Tracheal epithelial cell (primary cell): ENCODE results near the gene SMARCAL1. TPM values are rescaled to one million over a fixed set of nuclear protein-coding genes. Genes with fewer than 3 reads are reported as not detected.

Experiments used
- total RNA-seq: library from RNA; depleted of rRNA; stranded (reverse); fragments of >200 nt; gene quantifications from 2 replicates; pipeline ENCODE4 v1.2.1, GENCODE V29; 2014

Gene SMARCAL1
- total RNA-seq, result 8.4 and 10.9 TPM in 2 replicates

DNA sequence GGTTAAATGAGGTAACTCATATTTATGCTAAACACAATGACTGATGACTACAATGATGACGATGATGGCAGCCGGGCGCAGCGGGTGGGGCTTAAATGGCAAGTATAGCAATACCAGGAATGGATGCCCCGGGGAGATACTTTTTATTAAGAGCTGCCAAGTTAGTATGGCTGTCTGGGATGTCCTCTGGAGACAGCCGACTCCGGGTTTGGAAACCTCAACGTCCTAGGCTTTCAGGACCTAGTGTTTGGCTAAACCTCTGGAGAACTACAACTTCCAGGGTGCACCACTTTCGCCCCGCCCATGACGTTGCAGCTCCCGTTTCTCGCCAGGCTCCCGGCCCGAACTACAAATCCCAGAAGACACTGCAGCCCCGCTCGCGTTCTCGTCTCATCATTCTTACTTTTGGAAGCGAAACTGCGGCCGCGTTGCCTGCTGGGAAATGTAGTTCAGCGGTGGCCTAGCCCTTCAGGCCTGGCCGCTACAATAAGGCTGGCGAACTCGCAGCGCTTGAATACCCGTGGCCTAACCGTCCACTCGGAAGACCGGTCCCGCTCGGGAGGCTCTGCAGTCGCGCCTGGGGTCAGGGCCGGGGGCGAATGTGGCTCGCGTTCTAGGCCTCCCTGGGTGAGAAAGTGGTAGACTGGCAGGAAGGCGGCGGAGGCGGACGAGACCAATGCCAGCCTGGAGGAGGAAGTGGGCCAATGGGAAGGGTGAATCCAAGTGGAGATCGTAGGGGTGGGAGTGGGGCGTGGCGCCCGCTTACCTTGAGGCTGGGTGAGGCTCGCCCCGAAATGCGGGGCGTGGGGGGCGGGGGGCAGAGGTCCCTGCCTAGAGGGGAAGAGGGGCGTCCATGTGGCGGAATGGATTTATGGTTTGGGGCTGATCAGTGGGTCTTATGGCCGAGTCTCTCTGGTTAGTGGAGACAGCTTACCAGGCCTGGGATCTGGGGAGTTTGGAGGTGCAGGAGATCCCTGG lies at the start of gene SMARCAL1:
SMARCAL1 (plus strand) TSS at position 463 of the 978 bp plus-strand sequence. CDS start 2,221 bp downstream, outside the sequence.

DNA sequence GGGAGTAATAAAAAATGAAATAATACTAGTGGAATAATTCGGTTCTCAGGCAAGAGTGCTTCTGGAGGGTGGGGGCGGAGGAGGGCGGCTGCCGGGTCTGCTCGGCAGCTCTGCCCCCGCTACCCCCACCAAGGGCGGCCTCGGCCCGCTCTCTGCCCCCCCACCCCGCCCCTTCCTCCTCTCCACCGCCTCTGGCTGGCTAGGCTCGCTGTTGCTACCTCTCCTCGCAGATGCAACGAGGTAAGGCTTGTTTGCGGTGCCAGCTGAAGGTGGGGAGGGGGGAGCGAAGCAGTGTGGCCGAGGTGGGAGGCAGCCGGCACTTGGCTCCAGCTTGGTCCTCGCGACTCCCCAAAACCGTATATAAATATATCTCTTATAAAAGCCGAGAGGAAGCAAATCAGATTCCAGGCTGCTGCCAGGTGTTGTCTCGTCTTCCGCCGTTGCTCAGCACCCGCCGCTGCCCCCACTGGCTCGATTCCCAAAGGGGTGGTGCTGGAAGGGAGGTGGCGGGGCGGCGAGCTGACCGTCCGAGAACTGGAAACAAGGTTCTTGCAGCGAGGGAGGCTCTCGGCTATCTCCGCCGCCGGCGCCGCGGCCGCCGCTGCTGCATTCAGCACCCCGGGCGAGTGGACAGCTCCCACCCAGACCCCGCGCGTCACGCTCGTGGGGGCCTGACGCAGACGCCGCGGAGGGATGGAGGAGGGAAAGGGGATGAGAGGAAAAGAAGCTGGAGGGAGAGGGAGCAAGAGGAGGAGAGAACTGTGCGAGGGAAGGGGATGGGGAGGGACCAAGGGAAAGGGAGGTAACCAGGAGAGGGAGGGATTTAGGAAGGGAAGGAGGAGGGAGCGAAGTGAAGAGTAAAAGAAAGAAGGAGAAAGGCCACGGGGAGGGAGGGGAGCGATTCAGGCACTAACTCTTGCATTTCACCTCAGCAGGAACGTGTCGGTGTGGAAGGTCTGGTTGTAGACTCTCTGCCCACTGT lies 40.3 kb upstream of the SMARCAL1 start, which contains the start of gene MARCHF4:
MARCHF4 (minus strand) TSS at position 763 of the 982 bp plus-strand sequence. CDS start 2,223 bp downstream, outside the sequence.

DNA sequence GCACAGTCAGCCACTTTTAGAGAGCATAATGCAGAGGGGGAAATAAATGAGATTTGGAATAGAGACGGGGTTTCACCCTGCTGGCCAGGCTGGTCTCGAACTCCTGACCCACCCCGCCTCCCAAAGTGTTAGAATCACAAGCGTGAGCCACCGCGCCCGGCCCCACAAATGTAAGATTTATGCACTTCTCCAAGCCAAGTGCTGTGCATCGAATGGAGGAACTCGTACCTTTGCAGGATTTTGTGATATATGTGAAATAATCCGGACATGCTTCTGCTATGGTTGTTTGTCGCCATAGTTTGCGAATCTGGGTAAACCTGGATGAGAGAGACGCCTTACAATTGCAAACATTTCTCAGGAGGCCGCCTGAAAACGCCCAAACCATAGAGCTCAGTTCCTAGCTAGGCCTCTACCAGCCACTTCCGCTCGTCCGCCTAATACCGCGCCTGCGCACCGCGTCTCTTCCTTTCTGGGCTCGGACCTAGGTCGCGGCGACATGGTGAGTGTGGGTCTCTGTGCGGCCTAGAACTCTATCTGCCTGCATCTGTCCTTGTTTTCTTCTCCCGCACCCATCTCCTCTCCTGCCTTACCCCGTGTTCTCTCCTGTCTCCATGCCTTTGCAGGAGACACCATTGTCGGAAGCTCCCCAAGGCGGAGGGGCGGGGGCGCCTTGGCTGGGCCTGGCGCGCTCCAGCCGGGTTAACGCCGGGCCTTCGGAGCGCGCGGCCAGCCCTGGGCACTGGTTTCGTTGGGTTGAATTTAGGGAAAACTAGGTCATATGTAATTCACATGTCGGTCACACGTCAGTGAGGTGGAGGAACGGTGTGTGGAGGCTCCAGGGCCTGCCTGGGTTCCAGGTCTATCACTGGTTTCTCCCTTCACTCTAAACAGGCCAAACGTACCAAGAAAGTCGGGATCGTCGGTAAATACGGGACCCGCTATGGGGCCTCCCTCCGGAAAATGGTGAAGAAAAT lies 86.4 kb downstream of the SMARCAL1 start, which contains the start of gene RPL37A:
RPL37A (plus strand) TSS at position 466 of the 974 bp plus-strand sequence; CDS start at position 497, 31 bp downstream.

Other genes with a start within 250 kb of the SMARCAL1 start
- gene MARCHF4, start 40.0 kb upstream of the SMARCAL1 start, total RNA-seq, result 0.48 TPM in 1 of 2 replicates, not detected in the other
- 1,875 and 2,994 TPM in 2 replicates for gene RPL37A, start 86.4 kb downstream of the SMARCAL1 start, total RNA-seq
- gene IGFBP2, start 220.9 kb downstream of the SMARCAL1 start, total RNA-seq, result 41.8 and 90.6 TPM in 2 replicates